ENCODE data around the gene SHISA2. TPM values are rescaled to one million over a fixed set of nuclear protein-coding genes. Genes with fewer than 3 reads are reported as not detected.

Gene SHISA2
- total RNA-seq, 1 donor from 2014 or later, result 89.5 TPM

DNA sequence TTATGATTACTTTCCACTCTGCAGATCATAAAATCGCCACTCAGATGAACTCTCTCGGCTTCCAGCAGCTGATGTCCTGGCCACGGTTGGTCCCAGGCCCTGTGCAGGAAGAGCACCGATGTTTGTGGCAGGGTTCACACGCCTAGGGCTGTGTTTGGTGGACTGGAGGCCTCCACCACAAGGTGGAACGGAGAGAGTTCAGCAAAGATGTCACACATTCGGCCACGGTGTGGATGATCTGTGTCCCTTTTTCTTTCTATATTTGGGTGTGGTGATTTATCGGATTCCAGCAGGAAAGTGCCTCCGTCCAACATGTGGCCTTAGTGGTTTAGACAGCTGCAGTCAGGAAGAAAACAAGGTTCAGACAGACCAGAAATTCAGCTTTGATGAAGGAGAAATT lies 521 bp upstream of the SHISA2 start:
- DNase-seq (ENCODE audit: low read depth), result no peak
- Histone ChIP-seq H3K27me3 (ENCODE audit: control insufficient read depth, insufficient read depth, low read length) (no peaks in the 10 kb centered on the region), H3K36me3 (ENCODE audit: control insufficient read depth, insufficient read depth, low read length) (peaks cover 1% of the 10 kb centered on the region), H3K4me3 (ENCODE audit: low read depth, low read length) (peak overlapping the region; percentile 92)
- TF ChIP-seq, protein P1, sequence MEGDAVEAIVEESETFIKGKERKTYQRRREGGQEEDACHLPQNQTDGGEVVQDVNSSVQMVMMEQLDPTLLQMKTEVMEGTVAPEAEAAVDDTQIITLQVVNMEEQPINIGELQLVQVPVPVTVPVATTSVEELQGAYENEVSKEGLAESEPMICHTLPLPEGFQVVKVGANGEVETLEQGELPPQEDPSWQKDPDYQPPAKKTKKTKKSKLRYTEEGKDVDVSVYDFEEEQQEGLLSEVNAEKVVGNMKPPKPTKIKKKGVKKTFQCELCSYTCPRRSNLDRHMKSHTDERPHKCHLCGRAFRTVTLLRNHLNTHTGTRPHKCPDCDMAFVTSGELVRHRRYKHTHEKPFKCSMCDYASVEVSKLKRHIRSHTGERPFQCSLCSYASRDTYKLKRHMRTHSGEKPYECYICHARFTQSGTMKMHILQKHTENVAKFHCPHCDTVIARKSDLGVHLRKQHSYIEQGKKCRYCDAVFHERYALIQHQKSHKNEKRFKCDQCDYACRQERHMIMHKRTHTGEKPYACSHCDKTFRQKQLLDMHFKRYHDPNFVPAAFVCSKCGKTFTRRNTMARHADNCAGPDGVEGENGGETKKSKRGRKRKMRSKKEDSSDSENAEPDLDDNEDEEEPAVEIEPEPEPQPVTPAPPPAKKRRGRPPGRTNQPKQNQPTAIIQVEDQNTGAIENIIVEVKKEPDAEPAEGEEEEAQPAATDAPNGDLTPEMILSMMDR (IDR thresholded peaks at IDR 0.05; ENCODE audit: insufficient read depth, low read length, poor library complexity, severe bottlenecking), result peak; percentile 3

DNA sequence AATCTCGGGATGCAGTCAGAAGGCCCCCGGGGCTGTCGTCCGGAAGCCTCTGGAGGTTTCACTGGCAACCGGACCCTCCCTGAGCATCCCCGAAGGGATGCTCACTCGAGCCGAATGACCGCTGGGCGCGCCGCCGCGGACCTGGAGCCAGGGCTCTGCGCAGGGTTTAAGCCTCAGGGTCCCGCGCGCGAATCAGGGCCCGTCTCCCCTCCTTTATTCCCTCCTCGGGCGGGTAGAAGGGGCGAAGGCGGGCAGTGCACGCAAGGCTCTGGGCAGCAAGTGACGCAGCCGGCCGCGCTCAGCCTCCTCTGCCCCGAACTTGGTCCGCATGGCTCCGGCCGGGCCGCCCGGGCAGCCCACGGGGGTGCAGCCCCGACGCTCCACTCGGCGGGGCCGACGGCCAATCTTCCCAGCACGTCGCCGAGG lies 572 bp downstream of the SHISA2 start:
- TF ChIP-seq, protein P1 (IDR thresholded peaks at IDR 0.05; ENCODE audit: insufficient read depth, low read length, poor library complexity, severe bottlenecking), result no peak
- Histone ChIP-seq H3K27me3 (ENCODE audit: control insufficient read depth, insufficient read depth, low read length) (no peaks in the 10 kb centered on the region), H3K4me3 (ENCODE audit: low read depth, low read length) (peak overlapping the region; percentile 92), H3K36me3 (ENCODE audit: control insufficient read depth, insufficient read depth, low read length) (peaks cover 8% of the 10 kb centered on the region)
- no peak for DNase-seq (ENCODE audit: low read depth)

DNA sequence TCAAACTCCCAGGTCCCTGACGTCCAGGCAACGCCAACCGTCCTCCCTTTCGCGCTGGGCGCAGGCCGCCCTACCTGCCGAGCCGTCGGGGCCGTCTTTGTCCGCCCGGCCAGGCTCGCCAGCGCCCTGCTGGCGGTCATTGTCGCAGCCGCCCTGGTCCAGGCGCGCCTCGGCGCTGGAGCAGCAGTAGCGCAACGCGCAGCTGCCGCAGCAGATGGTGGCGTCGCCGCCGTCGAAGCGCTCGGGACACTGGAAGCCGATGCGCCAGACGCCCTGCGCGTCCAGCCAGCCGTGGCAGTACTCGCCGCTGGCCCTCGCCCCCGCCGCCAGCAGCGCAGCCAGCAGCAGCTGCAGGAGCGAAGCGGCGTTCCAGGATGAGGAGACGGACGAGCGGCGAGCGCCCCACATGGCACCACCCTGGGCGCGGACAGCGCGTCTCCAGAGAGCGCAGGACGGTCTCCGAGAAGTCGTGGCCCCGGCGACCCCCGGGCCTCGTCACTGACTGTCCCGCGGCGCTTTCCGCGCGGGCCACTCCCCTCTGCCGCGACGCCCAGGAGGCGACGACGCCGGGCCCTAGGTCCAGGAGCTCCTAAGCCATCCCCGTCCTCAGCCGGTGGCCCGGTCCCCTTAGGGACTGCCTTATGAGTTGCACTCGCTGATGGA lies 1.1 kb downstream of the SHISA2 start:
- no peak for DNase-seq (ENCODE audit: low read depth)
- Histone ChIP-seq H3K36me3 (ENCODE audit: control insufficient read depth, insufficient read depth, low read length) (peaks cover 8% of the 10 kb centered on the region), H3K4me3 (ENCODE audit: low read depth, low read length) (peak overlapping the region; percentile 92), H3K27me3 (ENCODE audit: control insufficient read depth, insufficient read depth, low read length) (no peaks in the 10 kb centered on the region)
- TF ChIP-seq, protein P1 (IDR thresholded peaks at IDR 0.05; ENCODE audit: insufficient read depth, low read length, poor library complexity, severe bottlenecking), result no peak

DNA sequence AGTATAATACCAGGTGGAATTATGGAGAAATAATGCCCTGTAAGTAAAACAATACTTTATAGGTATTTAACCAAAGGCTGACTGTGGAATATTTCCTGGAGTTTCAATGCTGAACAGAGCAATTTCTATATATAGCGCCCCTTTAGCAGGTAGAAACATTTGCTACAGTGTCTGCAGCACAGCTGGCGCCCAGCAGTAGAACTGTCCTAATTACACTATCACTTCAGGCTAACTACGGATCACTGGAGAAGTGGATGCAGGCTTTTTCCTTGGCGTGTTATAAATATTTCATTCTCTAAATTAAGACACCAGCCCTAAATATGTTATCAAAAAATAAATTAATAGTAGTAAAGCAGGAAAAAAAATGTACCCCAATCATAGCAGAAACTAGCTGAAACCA lies 3.1 kb downstream of the SHISA2 start:
- no peak for DNase-seq (ENCODE audit: low read depth)
- H3K36me3 ChIP-seq (ENCODE audit: control insufficient read depth, insufficient read depth, low read length), result peaks cover 8% of the 10 kb centered on the region
- TF ChIP-seq, protein P1 (IDR thresholded peaks at IDR 0.05; ENCODE audit: insufficient read depth, low read length, poor library complexity, severe bottlenecking), result no peak
- no peaks in the 10 kb centered on the region for H3K27me3 ChIP-seq (ENCODE audit: control insufficient read depth, insufficient read depth, low read length)
- H3K4me3 ChIP-seq (ENCODE audit: low read depth, low read length), result peak overlapping the region; percentile 92

DNA sequence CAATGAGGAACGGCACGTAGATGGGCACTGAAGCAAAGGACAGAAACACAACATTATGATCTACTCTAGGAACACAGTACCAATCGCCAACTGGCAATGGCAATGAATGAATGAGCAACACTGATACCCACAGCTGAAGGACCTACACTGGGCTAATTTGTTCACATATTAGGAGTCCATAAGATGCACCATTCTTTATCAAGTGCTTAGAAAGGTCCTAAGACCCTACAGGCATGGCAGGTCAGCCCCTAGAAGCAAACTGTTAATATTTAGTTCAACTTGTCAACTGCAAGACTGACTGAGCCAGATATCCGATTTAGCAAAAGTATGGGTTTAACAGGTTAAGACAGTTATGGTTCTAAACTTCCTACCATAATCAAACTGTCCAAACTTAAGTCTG lies 4.8 kb downstream of the SHISA2 start:
- Histone ChIP-seq H3K36me3 (ENCODE audit: control insufficient read depth, insufficient read depth, low read length) (peaks cover 9% of the 10 kb centered on the region), H3K27me3 (ENCODE audit: control insufficient read depth, insufficient read depth, low read length) (no peaks in the 10 kb centered on the region), H3K4me3 (ENCODE audit: low read depth, low read length) (no peak overlapping the region)
- no peak for DNase-seq (ENCODE audit: low read depth)
- TF ChIP-seq, protein P1 (IDR thresholded peaks at IDR 0.05; ENCODE audit: insufficient read depth, low read length, poor library complexity, severe bottlenecking), result no peak

DNA sequence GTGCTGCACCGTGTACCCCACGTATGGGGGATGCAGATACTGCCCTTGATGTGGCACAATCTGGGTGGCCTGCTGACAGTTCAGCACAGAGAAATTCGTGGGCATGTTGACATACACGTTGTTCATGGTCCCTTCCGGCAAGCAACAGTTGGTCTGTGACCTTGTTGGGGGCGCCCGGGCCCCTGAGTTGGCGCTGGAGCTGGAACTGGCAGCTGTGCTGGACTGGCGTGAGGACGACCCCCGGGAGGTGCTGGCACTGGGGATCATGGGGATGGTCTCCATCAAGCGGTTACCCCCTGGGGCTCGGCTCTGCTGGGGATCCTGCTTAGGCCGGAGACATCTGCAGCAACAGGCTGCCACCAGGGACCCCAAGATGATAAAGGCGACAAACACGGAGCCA lies 5.2 kb downstream of the SHISA2 start:
- Histone ChIP-seq H3K27me3 (ENCODE audit: control insufficient read depth, insufficient read depth, low read length) (no peaks in the 10 kb centered on the region), H3K36me3 (ENCODE audit: control insufficient read depth, insufficient read depth, low read length) (peaks cover 9% of the 10 kb centered on the region), H3K4me3 (ENCODE audit: low read depth, low read length) (no peak overlapping the region)
- no peak for DNase-seq (ENCODE audit: low read depth)
- TF ChIP-seq, protein P1 (IDR thresholded peaks at IDR 0.05; ENCODE audit: insufficient read depth, low read length, poor library complexity, severe bottlenecking), result no peak

Data from kidney epithelial cell (primary cell).